AG04449 (cell line): ENCODE data around the gene UQCRFS1.
"Not testable (repeated sequence)": the region's sequence is repeated elsewhere in the genome, so short reads cannot be mapped to it uniquely, and the experiment has no call there.

Experiments used
- CTCF ChIA-PET: fragments of 350-600 bp; formaldehyde crosslinking; extraction: SDS; loops from one replicate; lab custom pipeline; 2021; ENCODE audit warnings: antibody characterized with exemption; lab: Yijun Ruan, JAX
- POLR2A ChIA-PET: fragments of 400-600, 350-600 bp; formaldehyde crosslinking; extraction: SDS; loops from one replicate; lab custom pipeline; 2020; ENCODE audit warnings: antibody characterized with exemption, inconsistent platforms; lab: Yijun Ruan, JAX
- DNase-seq: peaks from one replicate; pipeline ENCODE4 v3.0.0-alpha.2; 2010; ENCODE audit warnings: low read depth, low spot score
- H3K4me3 ChIP-seq: 2 replicates; pipeline ENCODE4 v1.5.1; 2011; ENCODE audit warnings: low read depth, mild to moderate bottlenecking, control low read depth, low read length
- TF ChIP-seq, protein P1 (sequence below): IDR thresholded peaks from one replicate; pipeline ENCODE4 v1.5.1; 2011; ENCODE audit warnings: mild to moderate bottlenecking, moderate library complexity, low read length, control low read depth, inconsistent platforms; ENCODE audit not compliant: insufficient read depth; ENCODE audit errors: missing control alignments

The UQCRFS1 gene

DNA sequence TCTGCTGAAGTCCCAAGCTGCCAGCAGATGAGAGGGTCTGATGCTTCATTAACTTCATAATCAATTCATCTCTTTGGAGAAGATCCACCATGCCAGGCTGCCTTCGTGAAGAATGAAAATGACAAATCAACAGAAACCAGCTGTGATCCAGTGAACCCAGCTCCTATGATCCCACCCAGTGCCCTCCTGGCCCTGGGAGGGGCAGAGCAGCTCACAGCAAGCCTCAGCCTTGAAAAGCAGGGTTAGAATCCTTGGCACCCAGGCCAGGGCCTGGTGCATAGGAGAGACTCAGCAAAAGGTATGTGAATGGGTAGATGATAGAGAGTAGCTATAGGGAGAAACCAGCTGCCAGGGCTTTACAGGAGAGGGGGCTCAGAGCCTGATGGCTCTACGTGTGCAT, 43.6 kb upstream of the UQCRFS1 start:
- POLR2A ChIA-PET, result no interaction called here
- TF ChIP-seq, protein P1, sequence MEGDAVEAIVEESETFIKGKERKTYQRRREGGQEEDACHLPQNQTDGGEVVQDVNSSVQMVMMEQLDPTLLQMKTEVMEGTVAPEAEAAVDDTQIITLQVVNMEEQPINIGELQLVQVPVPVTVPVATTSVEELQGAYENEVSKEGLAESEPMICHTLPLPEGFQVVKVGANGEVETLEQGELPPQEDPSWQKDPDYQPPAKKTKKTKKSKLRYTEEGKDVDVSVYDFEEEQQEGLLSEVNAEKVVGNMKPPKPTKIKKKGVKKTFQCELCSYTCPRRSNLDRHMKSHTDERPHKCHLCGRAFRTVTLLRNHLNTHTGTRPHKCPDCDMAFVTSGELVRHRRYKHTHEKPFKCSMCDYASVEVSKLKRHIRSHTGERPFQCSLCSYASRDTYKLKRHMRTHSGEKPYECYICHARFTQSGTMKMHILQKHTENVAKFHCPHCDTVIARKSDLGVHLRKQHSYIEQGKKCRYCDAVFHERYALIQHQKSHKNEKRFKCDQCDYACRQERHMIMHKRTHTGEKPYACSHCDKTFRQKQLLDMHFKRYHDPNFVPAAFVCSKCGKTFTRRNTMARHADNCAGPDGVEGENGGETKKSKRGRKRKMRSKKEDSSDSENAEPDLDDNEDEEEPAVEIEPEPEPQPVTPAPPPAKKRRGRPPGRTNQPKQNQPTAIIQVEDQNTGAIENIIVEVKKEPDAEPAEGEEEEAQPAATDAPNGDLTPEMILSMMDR, result no peak
- no peak overlapping the region for H3K4me3 ChIP-seq
- CTCF ChIA-PET, result no interaction called here
- no peak for DNase-seq

DNA sequence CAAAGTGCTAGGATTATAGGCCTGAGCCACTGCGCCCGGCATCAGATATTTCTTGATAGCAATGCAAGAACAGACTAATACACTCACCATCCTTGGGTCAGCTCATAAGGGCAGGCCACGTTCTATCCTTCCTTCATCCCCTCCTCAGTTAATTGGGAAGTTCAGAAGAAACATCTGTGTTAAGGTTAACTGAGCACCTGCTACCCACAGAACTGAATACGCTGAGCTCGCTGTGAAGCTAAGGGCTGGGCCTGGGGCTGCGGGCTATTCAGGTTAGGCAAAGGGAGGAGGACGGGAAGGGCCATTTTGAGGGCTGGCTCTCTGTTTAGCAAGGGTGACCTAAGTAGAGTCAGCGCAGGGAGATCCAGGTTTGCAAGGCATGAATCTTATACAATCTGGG, 43.0 kb upstream of the UQCRFS1 start:
- POLR2A ChIA-PET, result no interaction called here

DNA sequence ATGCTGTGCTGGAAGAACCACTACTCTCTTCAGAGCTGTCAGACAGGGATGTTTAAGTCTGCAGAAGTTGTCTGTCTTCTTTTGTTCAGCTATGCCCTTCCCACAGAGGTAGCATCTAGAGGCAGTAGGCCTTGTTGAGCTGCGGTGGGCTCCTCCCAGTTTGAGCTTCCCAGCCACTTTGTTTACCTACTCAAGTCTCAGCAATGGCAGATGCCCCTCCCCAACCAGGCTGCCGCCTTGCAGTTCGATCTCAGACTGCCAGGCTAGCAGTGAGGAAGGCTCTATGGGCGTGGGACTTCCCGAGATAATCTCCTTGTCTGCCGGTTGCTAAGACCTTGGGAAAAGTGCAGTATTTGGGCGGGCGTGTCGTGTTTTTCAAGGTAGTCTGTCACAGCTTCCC, 42.1 kb upstream of the UQCRFS1 start:
- ChIA-PET POLR2A (no interaction called here), CTCF (interaction anchor here (1.6 kb wide), 1 partner anchor 9 kb away, joined by 8 read pairs; no protein-coding TSS in a partner anchor)
- no peak overlapping the region for H3K4me3 ChIP-seq
- TF ChIP-seq, protein P1, result no peak
- DNase-seq, result no peak

More for the DNA sequence above, 43.0 kb upstream of the UQCRFS1 start:
- H3K4me3 ChIP-seq, result no peak overlapping the region
- CTCF ChIA-PET, result no interaction called here
- DNase-seq, result no peak
- TF ChIP-seq, protein P1, result no peak

DNA sequence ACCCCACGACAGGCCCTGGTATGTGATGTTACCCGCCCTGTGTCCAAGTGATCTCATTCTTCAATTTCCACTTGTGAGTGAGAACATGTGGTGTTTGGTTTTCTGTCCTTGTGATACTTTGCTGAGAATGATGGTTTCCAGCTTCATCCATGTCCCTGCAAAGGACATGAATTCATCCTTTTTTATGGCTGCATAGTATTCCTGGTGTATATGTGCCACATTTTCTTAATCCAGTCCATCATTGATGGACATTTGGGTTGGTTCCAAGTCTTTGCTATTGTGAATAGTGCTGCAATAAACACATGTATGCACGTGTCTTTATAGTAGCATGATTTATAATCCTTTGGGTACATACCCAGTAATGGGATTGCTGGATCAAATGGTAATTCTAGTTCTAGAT, 36.8 kb upstream of the UQCRFS1 start:
- DNase-seq, H3K4me3 ChIP-seq, POLR2A ChIA-PET: not testable (repeated sequence)
- CTCF ChIA-PET, result interaction anchor here (2.2 kb wide), 1 partner anchor 14 kb away, joined by 5 read pairs; no protein-coding TSS in a partner anchor

DNA sequence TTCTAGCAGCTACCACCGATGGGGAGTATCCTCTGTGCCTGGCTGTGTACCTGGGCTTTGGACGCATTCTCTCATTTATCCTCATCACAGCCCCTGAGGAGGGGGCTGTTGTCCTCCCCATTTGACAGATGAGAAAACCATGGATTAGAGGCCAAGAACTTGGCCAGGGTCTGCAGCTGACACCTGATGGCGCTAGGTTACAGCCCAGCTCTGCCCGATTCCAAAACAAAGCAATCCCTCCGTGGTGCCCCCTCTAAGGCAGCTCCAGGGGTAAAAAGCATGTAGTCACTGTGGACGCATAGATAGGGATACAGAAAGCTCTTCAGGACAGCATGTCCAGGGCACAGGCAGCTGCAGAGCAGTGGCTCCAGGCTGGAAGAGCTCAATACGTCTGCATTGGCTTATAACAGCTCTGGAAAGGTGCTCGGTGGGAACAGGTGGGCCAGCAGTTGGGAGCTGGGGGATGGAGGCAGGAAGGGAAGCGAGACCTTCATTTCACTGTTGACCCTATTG, 35.4 kb upstream of the UQCRFS1 start:
- ChIA-PET POLR2A (no interaction called here), CTCF (interaction anchor here (2.0 to 2.3 kb wide), 2 partner anchors 12 to 15 kb away, joined by 7 read pairs; no protein-coding TSS in a partner anchor)
- H3K4me3 ChIP-seq, result no peak overlapping the region
- TF ChIP-seq, protein P1, result no peak
- DNase-seq, result no peak

DNA sequence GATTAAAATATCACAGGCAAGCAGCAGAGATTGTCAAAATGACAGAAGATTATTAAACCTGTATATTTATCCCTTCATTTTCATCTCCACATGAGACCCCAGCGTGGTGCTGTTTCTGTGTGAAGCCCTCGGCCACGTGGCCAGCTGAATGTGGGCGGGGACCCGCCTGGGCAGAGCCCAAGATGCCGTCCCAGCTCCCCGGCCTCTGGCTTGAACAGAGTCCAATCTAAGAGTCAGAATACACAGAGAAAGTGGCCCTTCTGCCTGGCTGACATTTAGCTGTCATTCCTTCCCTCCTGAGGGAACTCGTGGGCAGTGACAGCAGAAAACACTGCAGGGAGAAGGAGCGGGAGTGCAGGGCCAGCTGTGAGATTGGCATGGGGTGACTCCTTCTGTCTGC, 34.9 kb upstream of the UQCRFS1 start:
- POLR2A ChIA-PET, result no interaction called here
- CTCF ChIA-PET, result interaction anchor here (1.0 to 2.3 kb wide), 3 partner anchors 11 to 15 kb away, joined by 3 to 7 read pairs (median 7); no protein-coding TSS in a partner anchor
- TF ChIP-seq, protein P1, result no peak
- DNase-seq, result no peak
- no peak overlapping the region for H3K4me3 ChIP-seq

DNA sequence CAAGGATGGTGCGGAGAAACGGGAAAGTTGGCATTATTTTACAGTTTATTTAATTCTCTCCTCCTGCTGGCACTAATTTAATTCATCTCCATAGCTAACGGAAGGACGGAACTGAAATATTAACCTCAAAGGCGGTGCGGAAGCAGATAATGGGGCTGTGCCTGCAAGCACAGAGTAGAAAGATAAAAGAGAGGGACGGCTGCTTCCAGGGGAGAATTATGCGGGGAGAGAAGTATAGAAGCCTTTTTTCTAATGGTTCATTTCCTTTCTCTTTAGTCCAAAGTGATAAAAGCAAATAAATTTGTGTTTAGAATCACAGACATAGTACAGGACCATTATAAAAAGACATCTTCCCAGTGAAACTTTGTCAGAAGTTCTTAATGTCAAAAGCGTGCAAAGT, 34.5 kb upstream of the UQCRFS1 start:
- ChIA-PET CTCF (interaction anchor here (1.0 to 2.3 kb wide), 3 partner anchors 11 to 16 kb away, joined by 3 to 7 read pairs (median 7); no protein-coding TSS in a partner anchor), POLR2A (no interaction called here)
- TF ChIP-seq, protein P1, result no peak
- DNase-seq, result no peak
- no peak overlapping the region for H3K4me3 ChIP-seq
